H1 (cell line): Measurements from ENCODE around the gene S100A10. TPM values are rescaled to one million over a fixed set of nuclear protein-coding genes. Genes with fewer than 3 reads are reported as not detected.

Source experiments
- CTCF ChIA-PET: fragments of 300-600 bp; sonication (Branson Sonifier 250); formaldehyde crosslinking; loops from one replicate; lab custom pipeline; 2021; ENCODE audit not compliant: partially characterized antibody; lab: Charles Lee
- POLR2A ChIA-PET: fragments of 300-600 bp; sonication (Branson Sonifier 250); formaldehyde crosslinking; loops from one replicate; lab custom pipeline; 2021; ENCODE audit warnings: inconsistent platforms; ENCODE audit not compliant: partially characterized antibody; lab: Charles Lee
- DNase-seq, 2 experiments: peaks; one replicate each; pipeline versions ENCODE4 v3.0.0 to v3.0.0-alpha.2; 2010 to 2022; ENCODE audit warnings: low spot score in 2 of 2, low read depth in 1 of 2, mixed read lengths in 1 of 2
- FAIRE-seq: peaks from 2 replicates; lab custom pipeline; 2011; peaks lifted over from hg19 to GRCh38; lab: Jason Lieb, UNC
- H2AFZ ChIP-seq: 2 replicates; pipeline ENCODE4 v1.8.1; 2012; ENCODE audit warnings: low read length, inconsistent platforms
- H2AK5ac ChIP-seq: 2 replicates; pipeline ENCODE4 v1.6.1; 2013; ENCODE audit warnings: low read depth, low read length
- H2BK120ac ChIP-seq: replicated peaks from 2 replicates; pipeline ENCODE3; 2013; ENCODE audit warnings: low read depth, low read length, inconsistent platforms
- H2BK12ac ChIP-seq: 2 replicates; pipeline ENCODE4 v1.6.1; 2013; ENCODE audit warnings: low read depth, low read length
- H2BK15ac ChIP-seq: 2 replicates; pipeline ENCODE4 v1.6.1; 2013; ENCODE audit warnings: low read length
- H2BK20ac ChIP-seq: 2 replicates; pipeline ENCODE4 v1.6.1; 2013; ENCODE audit warnings: low read length
- H2BK5ac ChIP-seq: 2 replicates; pipeline ENCODE4 v1.6.1; 2013; ENCODE audit warnings: low read depth, low read length
- H3K14ac ChIP-seq: 2 replicates; pipeline ENCODE4 v1.6.1; 2013; ENCODE audit warnings: inconsistent platforms; ENCODE audit not compliant: insufficient read length
- H3K18ac ChIP-seq: 2 replicates; pipeline ENCODE4 v1.6.1; 2013; ENCODE audit warnings: low read length; ENCODE audit errors: extremely low read depth
- H3K23ac ChIP-seq: 2 replicates; pipeline ENCODE4 v1.6.1; 2013; ENCODE audit warnings: inconsistent platforms; ENCODE audit not compliant: insufficient read length
- H3K23me2 ChIP-seq: 2 replicates; pipeline ENCODE4 v1.6.1; 2013; ENCODE audit warnings: low read depth, low read length
- H3K27ac ChIP-seq: 2 replicates; pipeline ENCODE4 v1.6.1; 2011; ENCODE audit warnings: low read depth, low read length, inconsistent platforms
- H3K27me3 ChIP-seq, 4 experiments: replicated peaks in 1 of 4; 1 replicate in 1 of 4; 2 replicates in 3 of 4; pipeline versions ENCODE4 v1.6.1 to v1.8.1; 2011 to 2013; ENCODE audit warnings: low read length in 3 of 4, mild to moderate bottlenecking in 3 of 4, inconsistent platforms in 2 of 4, mixed read lengths in 2 of 4, moderate library complexity in 1 of 4; ENCODE audit not compliant: control insufficient read depth in 3 of 4, insufficient read depth in 3 of 4; ENCODE audit errors: extremely low read depth in 1 of 4
- H3K36me3 ChIP-seq, 4 experiments: 2 replicates each; pipeline versions ENCODE4 v1.6.1 to v1.8.1; 2011 to 2013; ENCODE audit warnings: mild to moderate bottlenecking in 4 of 4, low read length in 3 of 4, moderate library complexity in 2 of 4, control low read depth in 1 of 4, inconsistent platforms in 1 of 4; ENCODE audit not compliant: insufficient read depth in 4 of 4, control insufficient read depth in 2 of 4
- H3K4ac ChIP-seq: replicated peaks from 2 replicates; pipeline ENCODE3; 2013; ENCODE audit warnings: low read length, low read depth, mixed read lengths, inconsistent platforms; ENCODE audit not compliant: insufficient read length
- H3K4me1 ChIP-seq, 4 experiments: replicated peaks in 1 of 4; 1 replicate in 1 of 4; 2 replicates in 3 of 4; pipeline versions ENCODE4 v1.6.1 to v1.8.1; 2011 to 2013; ENCODE audit warnings: low read length in 3 of 4, inconsistent platforms in 2 of 4, mixed read lengths in 1 of 4; ENCODE audit not compliant: insufficient read depth in 4 of 4, control insufficient read depth in 3 of 4
- H3K4me2 ChIP-seq, 2 experiments: 2 replicates each; pipeline versions ENCODE4 v1.6.1 to v1.8.1; 2011 to 2013; ENCODE audit warnings: low read depth in 2 of 2, low read length in 2 of 2, control low read depth in 1 of 2, inconsistent platforms in 1 of 2, mild to moderate bottlenecking in 1 of 2; ENCODE audit not compliant: insufficient read depth in 1 of 2
- H3K4me3 ChIP-seq, 4 experiments: fragments of 200-600, 300-600 bp in 1 of 4; sonication (generic), shearing (Covaris generic), sonication (Bioruptor Twin) in 1 of 4; 2 replicates each; pipeline versions ENCODE4 v1.5.1 to v1.8.1; 2011 to 2016; ENCODE audit warnings: low read length in 4 of 4, low read depth in 3 of 4, control low read depth in 2 of 4, inconsistent platforms in 2 of 4, mild to moderate bottlenecking in 2 of 4, mixed read lengths in 1 of 4, moderate library complexity in 1 of 4; ENCODE audit not compliant: insufficient read depth in 2 of 4; ENCODE audit errors: extremely low read depth in 1 of 4
- H3K56ac ChIP-seq: replicated peaks from 2 replicates; pipeline ENCODE3; 2013; ENCODE audit warnings: low read depth, mild to moderate bottlenecking, mixed read lengths, low read length, inconsistent platforms; ENCODE audit not compliant: insufficient read length
- H3K79me1 ChIP-seq: 2 replicates; pipeline ENCODE4 v1.6.1; 2013; ENCODE audit warnings: low read depth, low read length, control low read depth
- H3K79me2 ChIP-seq, 2 experiments: 2 replicates each; pipeline versions ENCODE4 v1.6.1 to v1.8.1; 2012 to 2013; ENCODE audit warnings: low read length in 2 of 2, mild to moderate bottlenecking in 2 of 2, inconsistent platforms in 1 of 2; ENCODE audit not compliant: insufficient read depth in 2 of 2, control insufficient read depth in 1 of 2
- H3K9ac ChIP-seq, 4 experiments: replicated peaks in 1 of 4; 1 replicate in 1 of 4; 2 replicates in 3 of 4; pipeline versions ENCODE4 v1.6.1 to v1.8.1; 2011 to 2013; ENCODE audit warnings: low read depth in 3 of 4, low read length in 3 of 4, control low read depth in 2 of 4, mild to moderate bottlenecking in 2 of 4, moderate library complexity in 2 of 4, inconsistent platforms in 1 of 4; ENCODE audit errors: extremely low read depth in 1 of 4
- H3K9me3 ChIP-seq, 2 experiments: 2 replicates each; pipeline versions ENCODE4 v1.6.1 to v1.8.1; 2012 to 2013; ENCODE audit warnings: mild to moderate bottlenecking in 2 of 2, moderate library complexity in 2 of 2, control low read depth in 1 of 2, inconsistent platforms in 1 of 2, low read depth in 1 of 2, low read length in 1 of 2, mixed read lengths in 1 of 2; ENCODE audit not compliant: insufficient read depth in 2 of 2
- H4K20me1 ChIP-seq, 2 experiments: replicated peaks in 1 of 2; 2 replicates each; pipeline versions ENCODE3 to v1.8.1; 2011 to 2013; ENCODE audit warnings: inconsistent platforms in 2 of 2, low read length in 2 of 2, mild to moderate bottlenecking in 1 of 2; ENCODE audit not compliant: insufficient read depth in 2 of 2, control insufficient read depth in 1 of 2
- H4K5ac ChIP-seq: 2 replicates; pipeline ENCODE4 v1.6.1; 2013; ENCODE audit warnings: low read length, low read depth, mixed read lengths, inconsistent platforms; ENCODE audit not compliant: insufficient read length
- H4K8ac ChIP-seq: 2 replicates; pipeline ENCODE4 v1.8.0; 2013; ENCODE audit warnings: mild to moderate bottlenecking, moderate library complexity, low read length, inconsistent platforms; ENCODE audit not compliant: insufficient read depth; ENCODE audit errors: extremely low read depth
- H4K91ac ChIP-seq: replicated peaks from 2 replicates; pipeline ENCODE3; 2013; ENCODE audit warnings: low read length, mixed read lengths, inconsistent platforms; ENCODE audit not compliant: insufficient read length
- EGR1 ChIP-seq: IDR thresholded peaks from 2 replicates; pipeline ENCODE4 v1.6.1; 2011; ENCODE audit warnings: low read depth, low read length, borderline replicate concordance
- JUN ChIP-seq: IDR thresholded peaks from 2 replicates; pipeline ENCODE4 v1.6.1; 2011; ENCODE audit warnings: low read depth, mild to moderate bottlenecking, improper control_type of control experiment, low read length
- JUND ChIP-seq: IDR thresholded peaks from 2 replicates; pipeline ENCODE4 v1.6.1; 2011; ENCODE audit warnings: mild to moderate bottlenecking, improper control_type of control experiment, low read length
- MAX ChIP-seq: IDR thresholded peaks from 2 replicates; pipeline ENCODE4 v1.6.1; 2012; ENCODE audit warnings: inconsistent platforms
- SRF ChIP-seq: IDR thresholded peaks from 2 replicates; pipeline ENCODE4 v1.6.1; 2011; ENCODE audit warnings: mild to moderate bottlenecking, low read depth, low read length, moderate library complexity
- SUZ12 ChIP-seq: fragments of 200-600 bp; sonication (generic); IDR thresholded peaks from 2 replicates; pipeline ENCODE4 v1.6.1; 2012; ENCODE audit warnings: mild to moderate bottlenecking, inconsistent platforms, low read length, moderate library complexity, mixed read lengths
- WGBS, 2 experiments: shearing (Covaris generic) in 1 of 2; methylation state at CpG; one replicate each; pipeline versions ENCODE4 v1.1.6 to v1.1.7; 2013 to 2015; ENCODE audit warnings: low lambda C conversion rate in 2 of 2, mixed read lengths in 2 of 2, inconsistent platforms in 1 of 2, low coverage in 1 of 2, missing lambda C conversion rate in 1 of 2; ENCODE audit not compliant: insufficient replicate concordance in 2 of 2, insufficient coverage in 1 of 2, insufficient read length in 1 of 2; ENCODE audit errors: extremely low coverage in 1 of 2, missing lambda C conversion rate in 1 of 2; 5-methylcytosine and 5-hydroxymethylcytosine counted together
- polyA plus RNA-seq, 7 experiments: library from polyadenylated mRNA; depleted of rRNA in 3 of 7; stranded (reverse) in 5 of 7; unstranded in 2 of 7; fragments of >200 nt in 5 of 7; fragments of 200-250 nt in 2 of 7; gene quantifications; 1 replicate in 5 of 7; 2 replicates in 1 of 7; 4 replicates in 1 of 7; pipeline versions ENCODE4 v1.2.1 to v1.2.3, GENCODE V29; 2011 to 2013; ENCODE audit warnings: missing spikeins in 2 of 7, mixed read lengths in 2 of 7
- total RNA-seq: library from RNA; stranded (reverse); fragmentation: NEBNext Ultra II Directional; extraction: Animal tissue kit (Norgen Biotek cat#: 25700); gene quantifications from 2 replicates; pipeline ENCODE4 v1.2.1, GENCODE V29; 2021

The S100A10 gene
- total and polyA plus RNA-seq, 2 of the 8 experiments (the other 6 are each of a cell fraction or from before 2014, with no cell fraction given), result 23.9 to 231 TPM

GRCh38 chr1:152014943-152015342 lies 21.3 kb upstream of the S100A10 start:
- Histone ChIP-seq H4K20me1 (no peaks in the 10 kb centered on the region), H3K27me3 (no peaks in the 10 kb centered on the region), H3K4me3 (no peak overlapping the region), H2AK5ac (no peak overlapping the region), H2BK20ac (no peak overlapping the region), H3K14ac (no peak overlapping the region), H2BK12ac (no peak overlapping the region), H3K23ac (no peak overlapping the region), H4K8ac (no peak overlapping the region), H3K56ac (no peak overlapping the region), H3K9me3 (no peaks in the 10 kb centered on the region), H3K27ac (no peak overlapping the region), H3K36me3 (no peaks in the 10 kb centered on the region), H4K5ac (no peak overlapping the region), H3K23me2 (no peaks in the 10 kb centered on the region), H3K79me1 (no peaks in the 10 kb centered on the region), H2BK120ac (no peak overlapping the region), H3K79me2 (no peaks in the 10 kb centered on the region), H2BK15ac (no peak overlapping the region), H3K9ac (no peak overlapping the region), H2AFZ (no peak overlapping the region), H3K4ac (no peak overlapping the region), H3K4me1 (peaks cover 0 to 3% (median 1%) of the 10 kb centered on the region in 4 experiments; a peak in 2 of 7 replicates), H2BK5ac (no peak overlapping the region), H3K4me2 (no peak overlapping the region), H3K18ac (no peak overlapping the region), H4K91ac (no peak overlapping the region)
- CTCF ChIA-PET, result interaction anchor here (0.6 to 8.2 kb wide), 13 partner anchors 8 to 227 kb away, joined by 3 to 106 read pairs (median 6); no protein-coding TSS in a partner anchor
- FAIRE-seq, result no peak
- DNase-seq, result no peak
- TF ChIP-seq SUZ12, result no peak
- TF ChIP-seq JUN, result no peak
- no peak for TF ChIP-seq SRF
- no peak for TF ChIP-seq MAX
- TF ChIP-seq JUND, result no peak
- no peak for TF ChIP-seq EGR1
- POLR2A ChIA-PET, result interaction anchor here (1.0 kb wide), 1 partner anchor 21 kb away, joined by 6 read pairs; no protein-coding TSS in a partner anchor
- 100% methylated on average over 1 of the region's 1 CpG; no CpG with 5 or more reads in 1 of the 2 experiments for WGBS, 2 experiments
